ENCODE measurements around the gene TFEB.

DNA sequence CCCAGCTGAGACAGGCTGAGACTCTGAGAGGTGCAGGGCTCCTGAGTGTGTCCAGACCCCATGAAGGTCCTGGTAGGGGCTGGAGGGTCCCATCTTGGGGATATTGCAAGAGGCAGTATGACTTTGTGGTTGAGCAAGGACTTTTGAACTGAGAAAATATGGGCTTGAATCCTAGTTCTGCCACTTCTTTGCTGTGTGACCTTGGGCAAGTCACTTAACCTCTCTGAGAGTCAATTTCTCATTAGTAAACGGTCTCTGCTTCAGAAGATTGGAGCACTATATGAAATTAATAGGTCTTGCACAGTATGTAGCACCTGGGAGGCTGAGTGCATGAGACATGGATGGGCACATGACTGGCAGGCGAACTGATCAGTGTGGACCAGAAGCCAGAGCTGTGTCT lies 42.7 kb downstream of the TFEB start:
- TF ChIP-seq, protein P1, sequence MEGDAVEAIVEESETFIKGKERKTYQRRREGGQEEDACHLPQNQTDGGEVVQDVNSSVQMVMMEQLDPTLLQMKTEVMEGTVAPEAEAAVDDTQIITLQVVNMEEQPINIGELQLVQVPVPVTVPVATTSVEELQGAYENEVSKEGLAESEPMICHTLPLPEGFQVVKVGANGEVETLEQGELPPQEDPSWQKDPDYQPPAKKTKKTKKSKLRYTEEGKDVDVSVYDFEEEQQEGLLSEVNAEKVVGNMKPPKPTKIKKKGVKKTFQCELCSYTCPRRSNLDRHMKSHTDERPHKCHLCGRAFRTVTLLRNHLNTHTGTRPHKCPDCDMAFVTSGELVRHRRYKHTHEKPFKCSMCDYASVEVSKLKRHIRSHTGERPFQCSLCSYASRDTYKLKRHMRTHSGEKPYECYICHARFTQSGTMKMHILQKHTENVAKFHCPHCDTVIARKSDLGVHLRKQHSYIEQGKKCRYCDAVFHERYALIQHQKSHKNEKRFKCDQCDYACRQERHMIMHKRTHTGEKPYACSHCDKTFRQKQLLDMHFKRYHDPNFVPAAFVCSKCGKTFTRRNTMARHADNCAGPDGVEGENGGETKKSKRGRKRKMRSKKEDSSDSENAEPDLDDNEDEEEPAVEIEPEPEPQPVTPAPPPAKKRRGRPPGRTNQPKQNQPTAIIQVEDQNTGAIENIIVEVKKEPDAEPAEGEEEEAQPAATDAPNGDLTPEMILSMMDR (IDR thresholded peaks at IDR 0.05): no peak
- no peak for TF ChIP-seq ZFX (IDR thresholded peaks at IDR 0.05; ENCODE audit: borderline replicate concordance)

Data from 22Rv1 (cell line).